ENCODE data around the gene ZNF735. TPM values are rescaled to one million over a fixed set of nuclear protein-coding genes. Genes with fewer than 3 reads are reported as not detected.
"Not testable (repeated sequence)": the region's sequence is repeated elsewhere in the genome, so short reads cannot be mapped to it uniquely, and the experiment has no call there.

Gene ZNF735
- total and polyA plus RNA-seq, 4 donors, result not detected

DNA sequence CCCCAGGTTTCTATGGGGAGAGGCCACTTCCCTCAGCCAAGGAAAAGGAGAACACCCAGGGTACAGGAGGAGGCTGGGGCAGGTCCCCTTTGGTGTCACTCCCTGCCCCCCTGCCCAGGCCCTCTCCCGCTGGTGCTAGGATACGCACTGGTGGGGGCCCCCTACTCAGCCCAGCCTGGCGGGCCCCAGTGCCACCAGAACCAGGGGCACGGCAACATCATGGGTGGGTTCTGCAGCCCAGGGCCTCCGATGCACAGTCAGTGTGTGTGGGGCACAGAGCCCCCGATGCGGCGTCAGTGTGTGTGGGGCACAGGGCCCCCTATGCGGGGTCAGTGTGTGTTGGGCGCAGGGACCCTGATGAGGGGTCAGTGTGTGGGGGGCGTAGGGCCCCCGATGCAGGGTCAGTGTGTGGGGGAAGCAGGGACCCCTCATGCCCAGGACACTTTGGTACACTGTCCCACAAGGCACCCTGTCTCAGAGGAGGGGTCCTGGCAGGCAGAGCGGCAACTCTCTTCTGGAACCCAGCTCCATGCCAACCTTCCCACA, 23.1 kb upstream of the ZNF735 start:
- no peaks in the 10 kb centered on the region for H3K4me1 ChIP-seq (ENCODE audit: control insufficient read depth in 1 of 2, insufficient read depth in 2 of 2, low read length in 2 of 2)
- no peak overlapping the region for H3K4me3 ChIP-seq (ENCODE audit: low read length in 2 of 2)
- no peak overlapping the region for H3K27ac ChIP-seq (ENCODE audit: low read depth in 1 of 2, low read length in 2 of 2)
- ATAC-seq (ENCODE audit: low FRiP score), result no peak
- no peaks in the 10 kb centered on the region for H3K36me3 ChIP-seq (ENCODE audit: control insufficient read depth in 1 of 2, insufficient read depth in 2 of 2, low read length in 1 of 2)
- H3K27me3 ChIP-seq (ENCODE audit: control insufficient read depth in 1 of 2, insufficient read depth in 2 of 2, low read length in 1 of 2), result no peaks in the 10 kb centered on the region
- DNase-seq, result no peak
- intact Hi-C loops (cut with DNase I), result loop anchor here (2.0 to 5.0 kb wide), 2 partner anchors 435 to 438 kb away; no protein-coding TSS in a partner anchor
- 95 to 96% methylated on average over 13 of the region's 13 CpGs for WGBS, 2 donors
- peaks cover 4% of the 10 kb centered on the region for H3K9me3 ChIP-seq (ENCODE audit: control insufficient read depth, low read length)

DNA sequence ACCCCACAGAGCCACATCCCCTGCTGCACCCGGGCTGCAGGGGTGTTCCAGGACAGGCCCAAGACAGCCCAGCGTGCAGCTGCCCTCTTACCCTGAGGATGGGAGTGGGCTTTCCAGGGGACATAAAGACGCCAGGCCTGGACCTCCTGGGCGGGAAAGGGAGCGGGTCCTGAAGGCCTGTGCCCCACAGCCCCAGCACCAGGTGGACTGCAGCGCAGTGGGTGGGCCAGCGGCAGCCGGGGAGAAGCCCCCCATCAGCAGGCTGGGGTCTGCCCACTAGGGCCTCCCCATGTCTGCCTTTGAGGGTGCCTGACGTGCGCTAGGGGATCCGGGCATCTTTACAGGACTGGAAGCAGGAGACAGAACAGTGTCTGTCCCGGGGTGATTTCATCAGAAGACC, 22.6 kb upstream of the ZNF735 start:
- Histone ChIP-seq H3K4me1 (ENCODE audit: control insufficient read depth in 1 of 2, insufficient read depth in 2 of 2, low read length in 2 of 2) (no peaks in the 10 kb centered on the region), H3K27me3 (ENCODE audit: control insufficient read depth in 1 of 2, insufficient read depth in 2 of 2, low read length in 1 of 2) (no peaks in the 10 kb centered on the region), H3K4me3 (ENCODE audit: low read length in 2 of 2) (no peak overlapping the region), H3K27ac (ENCODE audit: low read depth in 1 of 2, low read length in 2 of 2) (no peak overlapping the region), H3K36me3 (ENCODE audit: control insufficient read depth in 1 of 2, insufficient read depth in 2 of 2, low read length in 1 of 2) (no peaks in the 10 kb centered on the region), H3K9me3 (ENCODE audit: control insufficient read depth, low read length) (peaks cover 4% of the 10 kb centered on the region)
- peak; percentile 33 for ATAC-seq (ENCODE audit: low FRiP score)
- intact Hi-C loops (cut with DNase I), result loop anchor here in 1 of 2 donors (5.0 kb wide), 1 partner anchor 438 kb away; no protein-coding TSS in a partner anchor
- WGBS, 2 donors, result 90 to 91% methylated on average over 12 of the region's 12 CpGs
- DNase-seq, result no peak

DNA sequence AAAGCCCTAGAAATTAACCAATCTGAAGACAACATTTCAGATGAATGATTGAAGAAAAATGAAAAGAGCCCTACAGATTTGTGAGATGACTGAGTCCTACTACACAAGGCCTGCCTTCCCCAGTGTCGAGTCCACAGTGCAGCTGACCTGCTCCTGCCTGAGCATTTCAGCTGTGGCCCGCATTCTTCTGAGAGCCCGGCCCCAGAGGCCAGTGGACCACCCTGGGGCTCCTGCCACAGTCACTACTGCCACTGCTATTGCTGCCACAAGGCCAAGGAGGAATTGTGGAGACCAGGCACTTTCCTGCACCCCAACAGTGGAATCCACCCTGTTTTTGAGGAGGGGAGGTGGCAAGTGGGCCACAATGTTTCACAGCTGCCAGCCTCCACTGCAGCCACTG, 19.6 kb upstream of the ZNF735 start:
- no peak for DNase-seq
- Histone ChIP-seq H3K9me3 (ENCODE audit: control insufficient read depth, low read length) (peaks cover 1% of the 10 kb centered on the region), H3K4me3 (ENCODE audit: low read length in 2 of 2) (no peak overlapping the region), H3K36me3 (ENCODE audit: control insufficient read depth in 1 of 2, insufficient read depth in 2 of 2, low read length in 1 of 2) (no peaks in the 10 kb centered on the region), H3K27me3 (ENCODE audit: control insufficient read depth in 1 of 2, insufficient read depth in 2 of 2, low read length in 1 of 2) (no peaks in the 10 kb centered on the region), H3K27ac (ENCODE audit: low read depth in 1 of 2, low read length in 2 of 2) (no peak overlapping the region), H3K4me1 (ENCODE audit: control insufficient read depth in 1 of 2, insufficient read depth in 2 of 2, low read length in 2 of 2) (no peaks in the 10 kb centered on the region)
- intact Hi-C loops (cut with DNase I), result no loop called here
- WGBS, 2 donors, result 52 to 58% methylated on average over 3 of the region's 3 CpGs
- no peak for ATAC-seq (ENCODE audit: low FRiP score)

DNA sequence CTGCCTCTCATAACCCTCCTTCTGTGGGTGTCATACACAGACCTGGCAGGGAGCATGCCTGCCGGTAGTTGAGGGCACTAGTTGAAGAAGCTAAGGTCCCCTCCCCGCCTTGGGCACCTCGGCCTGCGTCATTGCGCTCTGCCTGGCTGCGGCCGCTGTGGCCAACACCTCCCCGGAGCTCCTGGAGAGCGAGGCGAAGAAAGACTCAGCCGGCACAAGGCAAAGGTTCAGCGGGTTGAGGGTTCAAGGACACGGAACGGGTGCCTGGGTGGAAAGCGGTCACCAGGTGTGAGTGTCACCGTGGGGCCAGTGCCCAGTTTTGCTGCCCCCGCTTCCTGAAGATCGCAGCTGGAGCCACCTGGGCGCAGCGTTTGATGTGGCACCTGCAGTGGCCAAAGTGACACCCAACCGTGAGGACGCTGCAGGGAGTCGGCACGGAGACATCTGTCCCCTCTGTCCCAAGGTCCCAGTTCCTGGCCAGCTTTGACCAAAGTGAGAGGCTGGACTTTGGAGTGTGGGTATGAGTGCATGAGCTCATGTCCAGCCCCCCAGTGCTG, 14.8 kb upstream of the ZNF735 start:
- no peak for DNase-seq
- H3K4me1 ChIP-seq (ENCODE audit: control insufficient read depth in 1 of 2, insufficient read depth in 2 of 2, low read length in 2 of 2), result no peaks in the 10 kb centered on the region
- H3K27me3 ChIP-seq (ENCODE audit: control insufficient read depth in 1 of 2, insufficient read depth in 2 of 2, low read length in 1 of 2), result no peaks in the 10 kb centered on the region
- peaks cover 1% of the 10 kb centered on the region for H3K9me3 ChIP-seq (ENCODE audit: control insufficient read depth, low read length)
- H3K27ac ChIP-seq (ENCODE audit: low read depth in 1 of 2, low read length in 2 of 2), result no peak overlapping the region
- peak; percentile 11 for ATAC-seq (ENCODE audit: low FRiP score)
- no peaks in the 10 kb centered on the region for H3K36me3 ChIP-seq (ENCODE audit: control insufficient read depth in 1 of 2, insufficient read depth in 2 of 2, low read length in 1 of 2)
- intact Hi-C loops (cut with DNase I), result no loop called here
- H3K4me3 ChIP-seq (ENCODE audit: low read length in 2 of 2), result no peak overlapping the region
- WGBS, 2 donors, result 89 to 93% methylated on average over 20 to 24 of the region's 24 CpGs

DNA sequence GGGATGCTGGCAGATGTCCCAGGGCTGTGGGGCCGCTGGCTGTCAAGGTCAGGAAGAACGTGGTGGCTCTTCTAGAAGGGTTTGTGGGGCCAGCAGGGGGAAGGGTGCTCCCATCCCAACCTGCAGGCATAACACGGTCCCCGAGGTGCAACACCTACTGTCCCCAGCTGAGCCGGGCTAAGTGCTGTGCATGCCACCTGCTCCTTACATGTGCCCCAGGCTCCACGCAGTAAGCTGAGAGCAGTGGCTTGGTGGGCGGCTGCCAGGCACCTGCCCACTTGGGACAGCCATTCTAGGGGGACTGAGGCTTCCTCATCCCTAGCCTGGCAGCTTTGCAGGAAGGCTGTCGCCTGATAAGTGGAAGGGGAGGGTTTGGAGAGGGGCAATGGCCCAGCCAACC, 14.2 kb upstream of the ZNF735 start:
- no peaks in the 10 kb centered on the region for H3K9me3 ChIP-seq (ENCODE audit: control insufficient read depth, low read length)
- H3K27ac ChIP-seq (ENCODE audit: low read depth in 1 of 2, low read length in 2 of 2), result no peak overlapping the region
- 77 to 83% methylated on average over 8 of the region's 8 CpGs for WGBS, 2 donors
- DNase-seq (no peak), ATAC-seq (ENCODE audit: low FRiP score) (no peak)
- no peak overlapping the region for H3K4me3 ChIP-seq (ENCODE audit: low read length in 2 of 2)
- intact Hi-C loops (cut with DNase I), result no loop called here
- no peaks in the 10 kb centered on the region for H3K27me3 ChIP-seq (ENCODE audit: control insufficient read depth in 1 of 2, insufficient read depth in 2 of 2, low read length in 1 of 2)
- H3K36me3 ChIP-seq (ENCODE audit: control insufficient read depth in 1 of 2, insufficient read depth in 2 of 2, low read length in 1 of 2), result no peaks in the 10 kb centered on the region
- H3K4me1 ChIP-seq (ENCODE audit: control insufficient read depth in 1 of 2, insufficient read depth in 2 of 2, low read length in 2 of 2), result no peaks in the 10 kb centered on the region

DNA sequence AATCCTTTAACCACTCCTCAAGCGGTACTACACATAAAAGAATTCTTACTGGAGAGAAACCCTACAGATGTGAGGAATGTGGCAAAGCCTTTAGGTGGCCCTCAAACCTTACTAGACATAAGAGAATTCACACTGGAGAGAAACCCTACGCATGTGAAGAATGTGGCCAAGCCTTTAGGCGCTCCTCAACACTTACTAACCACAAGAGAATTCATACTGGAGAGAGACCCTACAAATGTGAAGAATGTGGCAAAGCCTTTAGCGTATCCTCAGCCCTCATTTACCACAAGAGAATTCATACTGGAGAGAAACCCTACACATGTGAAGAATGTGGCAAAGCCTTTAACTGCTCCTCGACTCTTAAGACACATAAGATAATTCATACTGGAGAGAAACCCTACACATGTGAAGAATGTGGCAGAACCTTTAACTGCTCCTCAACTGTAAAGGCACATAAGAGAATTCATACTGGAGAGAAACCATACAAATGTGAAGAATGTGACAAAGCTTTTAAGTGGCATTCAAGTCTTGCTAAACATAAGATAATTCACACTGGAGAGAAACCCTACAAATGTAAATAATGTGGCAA, 12.8 kb downstream of the ZNF735 start:
- intact Hi-C loops (cut with DNase I); H3K27me3 ChIP-seq (ENCODE audit: control insufficient read depth in 1 of 2, insufficient read depth in 2 of 2, low read length in 1 of 2); H3K4me3 ChIP-seq (ENCODE audit: low read length in 2 of 2); H3K9me3 ChIP-seq (ENCODE audit: control insufficient read depth, low read length); ATAC-seq (ENCODE audit: low FRiP score); DNase-seq; H3K27ac ChIP-seq (ENCODE audit: low read depth in 1 of 2, low read length in 2 of 2); H3K36me3 ChIP-seq (ENCODE audit: control insufficient read depth in 1 of 2, insufficient read depth in 2 of 2, low read length in 1 of 2); H3K4me1 ChIP-seq (ENCODE audit: control insufficient read depth in 1 of 2, insufficient read depth in 2 of 2, low read length in 2 of 2): not testable (repeated sequence)
- WGBS, 2 donors, result 71 to 76% methylated on average over 5 of the region's 5 CpGs

DNA sequence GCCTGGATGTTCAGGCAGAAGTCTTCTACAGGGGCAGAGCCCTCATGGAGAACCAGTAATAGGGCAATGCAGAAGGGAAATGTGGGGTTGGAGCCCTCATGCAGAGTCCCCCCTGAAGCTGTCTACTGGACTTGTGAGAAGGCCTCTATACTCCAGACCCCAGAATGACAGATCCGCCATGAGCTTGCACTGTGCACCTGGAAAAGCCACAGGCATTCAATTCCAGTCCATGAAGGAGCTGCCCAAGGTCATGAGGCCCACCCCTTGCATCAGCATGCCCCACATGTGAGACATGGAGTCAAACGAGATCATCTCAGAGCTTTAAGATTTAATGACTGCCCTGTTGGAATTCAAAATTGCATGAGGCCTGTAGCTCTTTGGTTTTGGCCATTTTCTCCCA, 16.4 kb downstream of the ZNF735 start:
- no peaks in the 10 kb centered on the region for H3K4me1 ChIP-seq (ENCODE audit: control insufficient read depth in 1 of 2, insufficient read depth in 2 of 2, low read length in 2 of 2)
- H3K9me3 ChIP-seq (ENCODE audit: control insufficient read depth, low read length), result peaks cover 3% of the 10 kb centered on the region
- intact Hi-C loops (cut with DNase I), result no loop called here
- H3K27ac ChIP-seq (ENCODE audit: low read depth in 1 of 2, low read length in 2 of 2), result no peak overlapping the region
- H3K27me3 ChIP-seq (ENCODE audit: control insufficient read depth in 1 of 2, insufficient read depth in 2 of 2, low read length in 1 of 2), result no peaks in the 10 kb centered on the region
- DNase-seq, result no peak
- 34 to 44% methylated on average over 2 of the region's 2 CpGs for WGBS, 2 donors
- no peak for ATAC-seq (ENCODE audit: low FRiP score)
- H3K36me3 ChIP-seq (ENCODE audit: control insufficient read depth in 1 of 2, insufficient read depth in 2 of 2, low read length in 1 of 2), result no peaks in the 10 kb centered on the region
- H3K4me3 ChIP-seq (ENCODE audit: low read length in 2 of 2), result no peak overlapping the region

DNA sequence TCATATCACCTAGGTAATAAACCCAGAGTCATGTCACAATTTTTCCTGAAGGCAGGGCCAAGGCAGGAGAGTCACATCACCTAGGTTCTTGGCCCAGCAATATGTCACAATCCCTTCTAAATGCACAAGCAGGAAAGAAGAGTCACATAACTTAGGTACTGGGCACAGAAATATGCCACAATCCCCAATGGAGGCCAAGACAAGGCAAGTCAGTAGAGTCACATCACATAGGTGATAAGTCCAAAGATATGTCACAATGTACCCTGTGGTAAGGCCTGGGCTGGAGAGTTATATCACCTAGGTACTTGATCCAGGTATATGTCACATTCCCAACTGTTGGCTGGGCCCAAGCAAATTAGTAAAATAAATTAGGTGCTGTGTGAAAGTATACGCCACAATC, 21.2 kb downstream of the ZNF735 start, which contains the start of gene ZNF679:
ZNF679 (plus strand) TSS at position 301 of the 400 bp plus-strand sequence. CDS start 20,644 bp downstream, outside the sequence.
- H3K9me3 ChIP-seq (ENCODE audit: control insufficient read depth, low read length); H3K36me3 ChIP-seq (ENCODE audit: control insufficient read depth in 1 of 2, insufficient read depth in 2 of 2, low read length in 1 of 2); intact Hi-C loops (cut with DNase I); ATAC-seq (ENCODE audit: low FRiP score); H3K4me3 ChIP-seq (ENCODE audit: low read length in 2 of 2); H3K27ac ChIP-seq (ENCODE audit: low read depth in 1 of 2, low read length in 2 of 2); H3K4me1 ChIP-seq (ENCODE audit: control insufficient read depth in 1 of 2, insufficient read depth in 2 of 2, low read length in 2 of 2); DNase-seq; H3K27me3 ChIP-seq (ENCODE audit: control insufficient read depth in 1 of 2, insufficient read depth in 2 of 2, low read length in 1 of 2): not testable (repeated sequence)
- WGBS, 2 donors, result 87 to 88% methylated on average over 1 of the region's 1 CpG

DNA sequence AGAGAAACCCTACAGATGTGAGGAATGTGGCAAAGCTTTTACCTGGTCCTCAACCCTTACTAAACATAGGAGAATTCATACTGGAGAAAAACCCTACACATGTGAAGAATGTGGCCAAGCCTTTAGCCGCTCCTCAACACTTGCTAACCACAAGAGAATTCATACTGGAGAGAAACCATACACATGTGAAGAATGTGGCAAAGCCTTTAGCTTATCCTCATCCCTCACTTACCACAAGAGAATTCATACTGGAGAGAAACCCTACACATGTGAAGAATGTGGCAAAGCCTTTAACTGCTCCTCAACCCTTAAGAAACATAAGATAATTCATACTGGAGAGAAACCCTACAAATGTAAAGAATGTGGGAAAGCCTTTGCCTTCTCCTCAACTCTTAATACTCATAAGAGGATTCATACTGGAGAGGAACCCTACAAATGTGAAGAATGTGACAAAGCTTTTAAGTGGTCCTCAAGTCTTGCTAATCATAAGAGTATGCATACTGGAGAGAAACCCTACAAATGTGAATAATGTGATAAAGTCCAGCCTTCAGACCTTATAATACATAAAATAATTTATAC, 59.4 kb downstream of the ZNF735 start:
- Histone ChIP-seq H3K27me3 (ENCODE audit: control insufficient read depth in 1 of 2, insufficient read depth in 2 of 2, low read length in 1 of 2) (no peaks in the 10 kb centered on the region), H3K4me1 (ENCODE audit: control insufficient read depth in 1 of 2, insufficient read depth in 2 of 2, low read length in 2 of 2) (no peaks in the 10 kb centered on the region), H3K9me3 (ENCODE audit: control insufficient read depth, low read length) (no peaks in the 10 kb centered on the region), H3K4me3 (ENCODE audit: low read length in 2 of 2) (no peak overlapping the region), H3K36me3 (ENCODE audit: control insufficient read depth in 1 of 2, insufficient read depth in 2 of 2, low read length in 1 of 2) (no peaks in the 10 kb centered on the region), H3K27ac (ENCODE audit: low read depth in 1 of 2, low read length in 2 of 2) (no peak overlapping the region)
- 80 to 87% methylated on average over 1 of the region's 1 CpG for WGBS, 2 donors
- no peak for DNase-seq
- intact Hi-C loops (cut with DNase I), result no loop called here
- no peak for ATAC-seq (ENCODE audit: low FRiP score)

Data from aorta (tissue), 5 donors.